ENCODE results near the gene FZD7. TPM values are rescaled to one million over a fixed set of nuclear protein-coding genes. Genes with fewer than 3 reads are reported as not detected.

FZD7 gene
- total and polyA plus RNA-seq, 12 donors = 2.3 to 51.1 (median 28.4) TPM

- H3K4me3 ChIP-seq = no peak overlapping the region
- no peak for DNase-seq
- peak in 2 of 8 donors; percentile 7 to 9 for ATAC-seq
- TF ChIP-seq CTCF (IDR thresholded peaks at IDR 0.05) = no peak
- H3K27ac ChIP-seq = no peak overlapping the region
- intact Hi-C loops (cut with DNase I) = loop anchor here in 1 of 10 donors (10.0 kb wide), 1 partner anchor 110 kb away; no protein-coding TSS in a partner anchor
- H3K27me3 ChIP-seq = peaks cover 0 to 3% (median 0%) of the 10 kb centered on the region in 7 donors
- no peaks in the 10 kb centered on the region for H3K9me3 ChIP-seq
- peaks cover 0 to 17% (median 0%) of the 10 kb centered on the region in 9 donors for H3K4me1 ChIP-seq
- 87 to 89% methylated on average over 3 of the region's 3 CpGs for WGBS, 2 donors
- H3K36me3 ChIP-seq = no peaks in the 10 kb centered on the region
These were observed 31.2 kb downstream of the FZD7 start for GRCh38 chr2:202064881-202065230.

GRCh38 chr2:202065876-202066275 lies 32.2 kb downstream of the FZD7 start:
- no peak overlapping the region for H3K4me3 ChIP-seq
- no peak for TF ChIP-seq CTCF (IDR thresholded peaks at IDR 0.05)
- WGBS, 2 donors = 76 to 77% methylated on average over 3 of the region's 3 CpGs
- peaks cover 0 to 3% (median 0%) of the 10 kb centered on the region in 7 donors for H3K27me3 ChIP-seq
- H3K27ac ChIP-seq = no peak overlapping the region
- DNase-seq (no peak), ATAC-seq (no peak)
- intact Hi-C loops (cut with DNase I) = loop anchor here in 1 of 10 donors (10.0 kb wide), 1 partner anchor 109 kb away; no protein-coding TSS in a partner anchor
- H3K9me3 ChIP-seq = no peaks in the 10 kb centered on the region
- H3K4me1 ChIP-seq = peaks cover 0 to 17% (median 0%) of the 10 kb centered on the region in 9 donors
- H3K36me3 ChIP-seq = no peaks in the 10 kb centered on the region

- WGBS, 2 donors = 63 to 84% methylated on average over 2 of the region's 2 CpGs
- intact Hi-C loops (cut with DNase I) = loop anchor here in 1 of 10 donors (10.0 kb wide), 1 partner anchor 108 kb away; no protein-coding TSS in a partner anchor
- no peak for ATAC-seq
These were observed 33.2 kb downstream of the FZD7 start for GRCh38 chr2:202066875-202067274.

GRCh38 chr2:202067589-202067988 lies 33.9 kb downstream of the FZD7 start:
- intact Hi-C loops (cut with DNase I) = loop anchor here in 1 of 10 donors (10.0 kb wide), 1 partner anchor 107 kb away; no protein-coding TSS in a partner anchor
- Histone ChIP-seq H3K4me3 (no peak overlapping the region), H3K36me3 (no peaks in the 10 kb centered on the region), H3K9me3 (no peaks in the 10 kb centered on the region), H3K4me1 (peaks cover 0 to 17% (median 0%) of the 10 kb centered on the region in 9 donors), H3K27ac (no peak overlapping the region), H3K27me3 (peaks cover 0 to 3% (median 0%) of the 10 kb centered on the region in 7 donors)
- no peak for TF ChIP-seq CTCF (IDR thresholded peaks at IDR 0.05)
- DNase-seq (no peak), ATAC-seq (no peak)
- 93 to 100% methylated on average over 1 of the region's 1 CpG for WGBS, 2 donors

More at GRCh38 chr2:202066875-202067274, 33.2 kb downstream of the FZD7 start:
- TF ChIP-seq CTCF (IDR thresholded peaks at IDR 0.05) = no peak
- Histone ChIP-seq H3K27ac (no peak overlapping the region), H3K4me1 (peaks cover 0 to 17% (median 0%) of the 10 kb centered on the region in 9 donors), H3K9me3 (no peaks in the 10 kb centered on the region), H3K4me3 (no peak overlapping the region), H3K27me3 (peaks cover 0 to 3% (median 0%) of the 10 kb centered on the region in 7 donors), H3K36me3 (no peaks in the 10 kb centered on the region)
- DNase-seq = no peak
